Measurements from ENCODE around the gene ZBTB14. TPM values are rescaled to one million over a fixed set of nuclear protein-coding genes. Genes with fewer than 3 reads are reported as not detected.

The ZBTB14 gene
- total RNA-seq, 4 donors from 2014 or later = 9.0 to 47.2 (median 11.1) TPM

- H3K9me3 ChIP-seq = no peaks in the 10 kb centered on the region
- 56% methylated on average over 5 of the region's 5 CpGs; no CpG with 5 or more reads in 1 of the 2 donors for WGBS, 2 donors (ENCODE audit: low coverage in 1 of 2)
- DNase-seq = no peak
- TF ChIP-seq CTCF (IDR thresholded peaks at IDR 0.05) = no peak
- TF ChIP-seq EP300 (IDR thresholded peaks at IDR 0.05; ENCODE audit: low read depth) = no peak
- no peak for TF ChIP-seq POLR2AphosphoS5 (IDR thresholded peaks at IDR 0.05)
- TF ChIP-seq POLR2A (IDR thresholded peaks at IDR 0.05) = no peak
- H3K36me3 ChIP-seq = peaks cover 0 to 10% (median 5%) of the 10 kb centered on the region in 4 donors
- H3K27me3 ChIP-seq = no peaks in the 10 kb centered on the region
- in situ Hi-C loops (cut with MboI; ENCODE audit: low pct_ligation_motif_present in 1 of 4, low pct_unique_long_range_greater_than_20kb in 1 of 4, low sequenced_read_pairs in 3 of 4) (loop anchor here in 1 of 4 donors (10.0 kb wide), 1 partner anchor 59 kb away; no protein-coding TSS in a partner anchor), intact Hi-C loops (cut with DNase I; ENCODE audit: low total_unique reads) (loop anchor here (10.0 kb wide), 1 partner anchor 59 kb away; no protein-coding TSS in a partner anchor)
- H3K27ac ChIP-seq = peak overlapping the region; percentile 97 to 99 (median 98)
- H3K4me3 ChIP-seq = peak overlapping the region in 3 of 4 donors; percentile 80 to 94 (median 90)
- H3K4me1 ChIP-seq = peaks cover 0 to 24% (median 11%) of the 10 kb centered on the region in 4 donors
Observed at GRCh38 chr18:5294113-5294456, 1.4 kb downstream of the ZBTB14 start.

- 64% methylated on average over 2 of the region's 2 CpGs; no CpG with 5 or more reads in 1 of the 2 donors for WGBS, 2 donors (ENCODE audit: low coverage in 1 of 2)
- Histone ChIP-seq H3K9me3 (no peaks in the 10 kb centered on the region), H3K4me3 (no peak overlapping the region), H3K27me3 (no peaks in the 10 kb centered on the region), H3K27ac (no peak overlapping the region), H3K4me1 (peaks cover 0 to 6% (median under 1%) of the 10 kb centered on the region in 4 donors), H3K36me3 (peaks cover 0 to 10% (median 5%) of the 10 kb centered on the region in 4 donors)
- intact Hi-C loops (cut with DNase I; ENCODE audit: low total_unique reads) (no loop called here), in situ Hi-C loops (cut with MboI; ENCODE audit: low pct_ligation_motif_present in 1 of 4, low pct_unique_long_range_greater_than_20kb in 1 of 4, low sequenced_read_pairs in 3 of 4) (no loop called here)
- TF ChIP-seq POLR2AphosphoS5 (IDR thresholded peaks at IDR 0.05) (no peak), POLR2A (IDR thresholded peaks at IDR 0.05) (no peak), EP300 (IDR thresholded peaks at IDR 0.05; ENCODE audit: low read depth) (no peak), CTCF (IDR thresholded peaks at IDR 0.05) (no peak)
- DNase-seq = no peak
Observed at GRCh38 chr18:5288517-5288935, 7.0 kb downstream of the ZBTB14 start.

GRCh38 chr18:5287854-5288253, 7.7 kb downstream of the ZBTB14 start:
- TF ChIP-seq POLR2AphosphoS5 (IDR thresholded peaks at IDR 0.05) = no peak
- no peak for TF ChIP-seq POLR2A (IDR thresholded peaks at IDR 0.05)
- no peak for TF ChIP-seq CTCF (IDR thresholded peaks at IDR 0.05)
- no peak for TF ChIP-seq EP300 (IDR thresholded peaks at IDR 0.05; ENCODE audit: low read depth)
- Histone ChIP-seq H3K36me3 (peaks cover 0 to 10% (median 5%) of the 10 kb centered on the region in 4 donors), H3K9me3 (no peaks in the 10 kb centered on the region), H3K27me3 (no peaks in the 10 kb centered on the region), H3K4me1 (no peaks in the 10 kb centered on the region), H3K4me3 (no peak overlapping the region), H3K27ac (no peak overlapping the region)
- WGBS, 2 donors (ENCODE audit: low coverage in 1 of 2) = 66 to 80% methylated on average over 1 to 2 of the region's 2 CpGs
- intact Hi-C loops (cut with DNase I; ENCODE audit: low total_unique reads) = no loop called here
- in situ Hi-C loops (cut with MboI; ENCODE audit: low pct_ligation_motif_present in 1 of 4, low pct_unique_long_range_greater_than_20kb in 1 of 4, low sequenced_read_pairs in 3 of 4) = no loop called here
- DNase-seq = no peak

GRCh38 chr18:5286525-5286924, 9.0 kb downstream of the ZBTB14 start:
- intact Hi-C loops (cut with DNase I; ENCODE audit: low total_unique reads) (no loop called here), in situ Hi-C loops (cut with MboI; ENCODE audit: low pct_ligation_motif_present in 1 of 4, low pct_unique_long_range_greater_than_20kb in 1 of 4, low sequenced_read_pairs in 3 of 4) (no loop called here)
- Histone ChIP-seq H3K9me3 (no peaks in the 10 kb centered on the region), H3K4me1 (no peaks in the 10 kb centered on the region), H3K27ac (no peak overlapping the region), H3K36me3 (peaks cover 0 to 9% (median 4%) of the 10 kb centered on the region in 4 donors), H3K27me3 (no peaks in the 10 kb centered on the region), H3K4me3 (no peak overlapping the region)
- no peak for DNase-seq
- TF ChIP-seq POLR2AphosphoS5 (IDR thresholded peaks at IDR 0.05) = no peak
- TF ChIP-seq POLR2A (IDR thresholded peaks at IDR 0.05) = no peak
- TF ChIP-seq CTCF (IDR thresholded peaks at IDR 0.05) = no peak
- TF ChIP-seq EP300 (IDR thresholded peaks at IDR 0.05; ENCODE audit: low read depth) = no peak

Measured in transverse colon (tissue), 4 donors.